GM12801 (cell line): Measurements from ENCODE around the gene PCDHGB1.

Experiments used
- CTCF ChIP-seq: IDR thresholded peaks from one replicate; pipeline ENCODE4 v1.5.1; 2011; ENCODE audit warnings: control low read depth; ENCODE audit not compliant: insufficient read length; ENCODE audit errors: extremely low read depth

PCDHGB1 gene

GRCh38 chr5:141349917-141350619 is at the start of gene PCDHGB1:
Gene PCDHGB1 (plus strand): TSS chr5:141350099. CDS start chr5:141350261, 162 bp downstream.
- TF ChIP-seq CTCF: no peak

DNA sequence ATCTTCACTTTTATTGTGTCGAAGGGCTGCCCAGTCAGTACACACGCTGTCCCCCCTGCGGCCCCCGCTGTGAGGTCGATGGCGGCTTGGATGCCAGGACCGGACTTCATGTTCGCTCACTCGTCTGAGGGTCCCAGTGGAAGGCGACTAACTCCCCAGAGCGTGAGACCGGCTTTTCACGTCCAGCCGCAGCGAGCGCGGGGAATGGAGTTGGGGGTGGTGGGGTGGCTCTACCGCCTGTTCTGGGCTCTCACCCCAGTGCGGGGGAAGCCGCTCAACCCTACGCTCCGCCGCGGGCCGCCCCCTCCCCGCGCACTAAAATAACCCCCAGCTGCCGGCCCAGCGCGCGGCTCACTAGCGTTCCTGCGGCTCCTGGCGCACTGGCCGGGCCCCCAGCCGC is 46.1 kb upstream of the PCDHGB1 start, which contains the start of gene SLC25A2:
SLC25A2 (minus strand) TSS at position 294 of the 400 bp plus-strand sequence; CDS start at position 110, 184 bp downstream.
- no peak for TF ChIP-seq CTCF

DNA sequence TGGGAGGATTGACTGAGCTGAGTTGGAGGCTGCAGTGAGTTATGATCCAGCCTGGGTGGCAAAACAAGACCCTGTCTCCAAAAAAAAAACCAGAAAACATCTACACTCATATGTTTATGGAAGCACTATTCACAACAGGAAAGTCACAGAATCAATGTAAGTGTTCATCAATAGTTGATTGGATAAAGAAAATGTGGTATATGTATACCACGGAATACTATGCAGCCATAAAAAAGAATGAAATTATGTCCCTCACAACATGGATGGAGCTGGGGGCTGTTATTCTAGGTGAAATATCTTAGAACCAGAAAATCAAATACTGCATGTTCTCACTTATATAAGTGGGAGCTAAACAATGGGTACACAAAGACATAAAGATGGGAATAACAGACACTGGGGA is 43.3 kb upstream of the PCDHGB1 start:
- TF ChIP-seq CTCF: no peak

DNA sequence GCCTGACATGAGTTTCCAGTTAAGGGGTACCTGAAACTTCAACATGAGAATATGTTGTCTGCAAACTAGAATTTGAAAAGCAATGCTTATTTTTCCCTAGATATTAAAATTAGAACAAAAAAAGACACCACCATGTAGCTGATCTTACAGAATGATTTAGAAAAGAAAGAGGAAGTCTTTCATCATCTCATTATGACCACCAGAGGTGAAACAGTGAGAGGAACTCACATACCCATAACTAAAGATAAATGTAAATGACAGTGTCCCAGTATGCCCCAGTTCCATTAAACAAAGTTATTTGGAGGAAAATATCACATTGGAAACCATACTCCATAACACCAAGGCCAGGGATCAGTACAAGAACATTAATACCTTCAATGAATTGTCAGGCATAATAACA is 36.2 kb upstream of the PCDHGB1 start:
- TF ChIP-seq CTCF: no peak

GRCh38 chr5:141319202-141319601 is 30.7 kb upstream of the PCDHGB1 start:
- no peak for TF ChIP-seq CTCF

GRCh38 chr5:141319699-141320098 is 30.2 kb upstream of the PCDHGB1 start:
- no peak for TF ChIP-seq CTCF

- TF ChIP-seq CTCF: peak; percentile 21
Measured at GRCh38 chr5:141320225-141321169, 29.4 kb upstream of the PCDHGB1 start, which contains the start of gene TAF7. Gene TAF7 (minus strand): TSS chr5:141320784. CDS start chr5:141320044, 740 bp downstream.
